ENCODE measurements around the gene PTMS.

DNA sequence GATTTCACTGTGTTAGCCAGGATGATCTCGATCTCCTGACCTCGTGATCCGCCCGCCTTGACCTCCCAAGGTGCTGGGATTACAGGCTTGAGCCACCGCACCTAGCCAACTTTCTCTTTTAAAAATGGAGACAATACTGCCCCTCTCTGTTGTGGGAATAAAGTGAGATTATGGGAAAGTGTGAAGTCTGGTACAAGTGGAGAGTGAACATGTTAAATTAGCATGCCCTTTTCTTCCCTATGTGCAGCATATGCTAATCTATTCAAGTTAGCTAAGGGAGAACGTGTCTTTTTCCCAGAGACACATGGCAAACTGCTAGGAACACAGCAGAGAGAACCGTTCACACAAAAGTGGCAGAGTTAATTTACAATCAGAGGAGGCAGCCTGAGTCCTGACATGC lies 40.8 kb upstream of the PTMS start:
- TF ChIP-seq, protein P1, sequence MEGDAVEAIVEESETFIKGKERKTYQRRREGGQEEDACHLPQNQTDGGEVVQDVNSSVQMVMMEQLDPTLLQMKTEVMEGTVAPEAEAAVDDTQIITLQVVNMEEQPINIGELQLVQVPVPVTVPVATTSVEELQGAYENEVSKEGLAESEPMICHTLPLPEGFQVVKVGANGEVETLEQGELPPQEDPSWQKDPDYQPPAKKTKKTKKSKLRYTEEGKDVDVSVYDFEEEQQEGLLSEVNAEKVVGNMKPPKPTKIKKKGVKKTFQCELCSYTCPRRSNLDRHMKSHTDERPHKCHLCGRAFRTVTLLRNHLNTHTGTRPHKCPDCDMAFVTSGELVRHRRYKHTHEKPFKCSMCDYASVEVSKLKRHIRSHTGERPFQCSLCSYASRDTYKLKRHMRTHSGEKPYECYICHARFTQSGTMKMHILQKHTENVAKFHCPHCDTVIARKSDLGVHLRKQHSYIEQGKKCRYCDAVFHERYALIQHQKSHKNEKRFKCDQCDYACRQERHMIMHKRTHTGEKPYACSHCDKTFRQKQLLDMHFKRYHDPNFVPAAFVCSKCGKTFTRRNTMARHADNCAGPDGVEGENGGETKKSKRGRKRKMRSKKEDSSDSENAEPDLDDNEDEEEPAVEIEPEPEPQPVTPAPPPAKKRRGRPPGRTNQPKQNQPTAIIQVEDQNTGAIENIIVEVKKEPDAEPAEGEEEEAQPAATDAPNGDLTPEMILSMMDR (IDR thresholded peaks at IDR 0.05; ENCODE audit: low read depth, low read length) = no peak
- no peak for TF ChIP-seq POLR2A (IDR thresholded peaks at IDR 0.05; ENCODE audit: extremely low read depth, insufficient read length)

Data from NB4 (cell line).